Gastrocnemius medialis (tissue), 4 donors: ENCODE measurements around the gene CDC20. TPM values are rescaled to one million over a fixed set of nuclear protein-coding genes. Genes with fewer than 3 reads are reported as not detected.
"Not testable (repeated sequence)": the region's sequence is repeated elsewhere in the genome, so short reads cannot be mapped to it uniquely, and the experiment has no call there.

Experiments
- ATAC-seq, 2 donors: fragments of 150-250 bp; one replicate each; pipeline ENCODE4 v1.9.1; 2016
- DNase-seq, 2 donors: peaks; one replicate each; pipeline ENCODE4 v3.0.0-alpha.2; 2019
- H3K27ac ChIP-seq, 4 donors: fragments of 200-600 bp; sonication (generic); 1 replicate in 1 of 4; 2 replicates in 3 of 4; pipeline ENCODE4 v1.5.1; 2016 to 2018; ENCODE audit warnings: mild to moderate bottlenecking in 2 of 4, moderate library complexity in 1 of 4
- H3K27me3 ChIP-seq, 3 donors: fragments of 200-600 bp; sonication (generic) in 2 of 3; 1 replicate in 1 of 3; 2 replicates in 2 of 3; pipeline versions ENCODE4 v1.5.1 to v1.6.0; 2016 to 2019; ENCODE audit warnings: mild to moderate bottlenecking in 1 of 3, moderate library complexity in 1 of 3
- H3K36me3 ChIP-seq, 2 donors: fragments of 200-600 bp; sonication (generic) in 1 of 2; one replicate each; pipeline ENCODE4 v1.5.1; 2017 to 2018
- H3K4me1 ChIP-seq, 2 donors: fragments of 200-600 bp; sonication (generic) in 1 of 2; one replicate each; pipeline ENCODE4 v1.5.1; 2016 to 2017; ENCODE audit warnings: mild to moderate bottlenecking in 2 of 2
- H3K4me3 ChIP-seq, 4 donors: fragments of 200-600 bp; sonication (generic) in 3 of 4; 1 replicate in 1 of 4; 2 replicates in 3 of 4; pipeline ENCODE4 v1.5.1; 2016 to 2019; ENCODE audit warnings: mild to moderate bottlenecking in 2 of 4
- H3K9me3 ChIP-seq, 3 donors: fragments of 200-600 bp; sonication (generic) in 2 of 3; 1 replicate in 1 of 3; 2 replicates in 2 of 3; pipeline ENCODE4 v1.5.1; 2016 to 2019
- POLR2A ChIP-seq, 2 donors: fragments of 450-650 bp; IDR thresholded peaks; one replicate each; pipeline ENCODE4 v1.6.1; 2017; ENCODE audit warnings: antibody characterized with exemption in 2 of 2, mild to moderate bottlenecking in 2 of 2, moderate library complexity in 2 of 2
- in situ Hi-C, 4 donors: fragments of 200-750 bp; cut with MboI; loops; one replicate each; pipeline versions ENCODE4 v1.15.0 to v1.8.0; 2017; ENCODE audit warnings: low sequenced_read_pairs in 4 of 4
- intact Hi-C: fragments of 100-400 bp; cut with DNase I; formaldehyde crosslinking; loops from one replicate; pipeline ENCODE4 v1.15.1; 2023; ENCODE audit warnings: low total_unique reads
- total RNA-seq, 4 donors: library from RNA; depleted of rRNA; stranded (reverse); fragments of >200 nt; gene quantifications; one replicate each; pipeline versions ENCODE4 v1.1.0 to v1.2.3, GENCODE V29; 2016
- TF ChIP-seq, protein P1 (sequence below), 5 experiments: fragments of 450-650 bp in 3 of 5; fragments of 200-600 bp in 2 of 5; sonication (generic) in 2 of 5; IDR thresholded peaks in 4 of 5; conservative IDR thresholded peaks in 1 of 5; 1 replicate in 4 of 5; 2 replicates in 1 of 5; pipeline ENCODE4 v1.5.1; 2016 to 2019; ENCODE audit warnings: antibody characterized with exemption in 5 of 5, mild to moderate bottlenecking in 3 of 5, moderate library complexity in 3 of 5

CDC20 gene
- total RNA-seq, 4 donors from 2014 or later, result 0.46 to 2.4 (median 0.76) TPM

DNA sequence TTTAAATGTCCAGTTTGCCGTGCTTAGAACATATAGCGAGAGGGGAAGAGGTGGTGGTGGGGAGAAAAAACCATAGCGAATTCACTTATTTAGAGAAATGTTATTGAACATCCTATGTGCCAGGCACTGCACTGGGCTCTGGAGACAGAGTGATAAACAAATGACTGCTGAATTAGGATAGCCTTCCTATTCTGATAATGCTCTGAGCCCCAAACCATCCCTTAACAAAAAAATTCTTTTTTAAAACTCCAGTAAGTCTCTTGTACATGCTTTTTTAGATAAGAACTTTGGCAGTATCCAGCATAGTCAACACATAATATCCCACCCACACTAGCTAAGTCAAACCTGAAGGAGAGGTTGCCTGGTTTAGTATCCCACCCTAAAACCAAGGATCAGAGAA is 39.4 kb downstream of the CDC20 start:
- ATAC-seq, result no peak
- Histone ChIP-seq H3K36me3 (peaks cover 0 to 18% of the 10 kb centered on the region in 2 donors), H3K27me3 (no peaks in the 10 kb centered on the region), H3K4me1 (no peaks in the 10 kb centered on the region), H3K27ac (no peak overlapping the region), H3K9me3 (no peaks in the 10 kb centered on the region), H3K4me3 (no peak overlapping the region)
- in situ Hi-C loops (no loop called here), intact Hi-C loops (no loop called here)
- no peak for DNase-seq
- TF ChIP-seq, protein P1, sequence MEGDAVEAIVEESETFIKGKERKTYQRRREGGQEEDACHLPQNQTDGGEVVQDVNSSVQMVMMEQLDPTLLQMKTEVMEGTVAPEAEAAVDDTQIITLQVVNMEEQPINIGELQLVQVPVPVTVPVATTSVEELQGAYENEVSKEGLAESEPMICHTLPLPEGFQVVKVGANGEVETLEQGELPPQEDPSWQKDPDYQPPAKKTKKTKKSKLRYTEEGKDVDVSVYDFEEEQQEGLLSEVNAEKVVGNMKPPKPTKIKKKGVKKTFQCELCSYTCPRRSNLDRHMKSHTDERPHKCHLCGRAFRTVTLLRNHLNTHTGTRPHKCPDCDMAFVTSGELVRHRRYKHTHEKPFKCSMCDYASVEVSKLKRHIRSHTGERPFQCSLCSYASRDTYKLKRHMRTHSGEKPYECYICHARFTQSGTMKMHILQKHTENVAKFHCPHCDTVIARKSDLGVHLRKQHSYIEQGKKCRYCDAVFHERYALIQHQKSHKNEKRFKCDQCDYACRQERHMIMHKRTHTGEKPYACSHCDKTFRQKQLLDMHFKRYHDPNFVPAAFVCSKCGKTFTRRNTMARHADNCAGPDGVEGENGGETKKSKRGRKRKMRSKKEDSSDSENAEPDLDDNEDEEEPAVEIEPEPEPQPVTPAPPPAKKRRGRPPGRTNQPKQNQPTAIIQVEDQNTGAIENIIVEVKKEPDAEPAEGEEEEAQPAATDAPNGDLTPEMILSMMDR (IDR thresholded peaks at IDR 0.05 in 4 of 5, conservative IDR thresholded peaks at IDR 0.05 in 1 of 5), result no peak
- TF ChIP-seq POLR2A (IDR thresholded peaks at IDR 0.05), result no peak

DNA sequence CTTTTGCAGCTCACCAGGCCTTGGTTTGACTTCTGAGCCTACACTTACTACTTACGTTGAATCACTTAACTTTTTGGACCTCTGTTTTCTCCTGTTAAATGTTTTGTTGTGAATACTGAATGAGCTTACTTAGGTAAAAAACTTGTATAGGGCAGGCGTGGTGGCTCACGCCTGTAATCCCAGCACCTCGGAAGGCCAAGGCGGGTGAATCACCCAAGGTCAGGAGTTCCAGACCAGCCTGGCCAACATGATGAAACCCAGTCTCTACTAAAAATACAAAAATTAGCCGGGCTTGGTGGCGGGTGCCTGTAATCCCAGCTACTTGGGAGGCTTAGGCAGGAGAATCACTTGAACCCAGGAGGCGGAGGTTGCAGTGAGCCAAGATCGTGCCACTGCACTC is 41.7 kb downstream of the CDC20 start:
- H3K36me3 ChIP-seq, result peaks cover 0 to 33% of the 10 kb centered on the region in 2 donors
- H3K4me3 ChIP-seq, H3K27ac ChIP-seq, ATAC-seq, intact Hi-C loops, H3K4me1 ChIP-seq, DNase-seq, in situ Hi-C loops, H3K27me3 ChIP-seq, H3K9me3 ChIP-seq: not testable (repeated sequence)

DNA sequence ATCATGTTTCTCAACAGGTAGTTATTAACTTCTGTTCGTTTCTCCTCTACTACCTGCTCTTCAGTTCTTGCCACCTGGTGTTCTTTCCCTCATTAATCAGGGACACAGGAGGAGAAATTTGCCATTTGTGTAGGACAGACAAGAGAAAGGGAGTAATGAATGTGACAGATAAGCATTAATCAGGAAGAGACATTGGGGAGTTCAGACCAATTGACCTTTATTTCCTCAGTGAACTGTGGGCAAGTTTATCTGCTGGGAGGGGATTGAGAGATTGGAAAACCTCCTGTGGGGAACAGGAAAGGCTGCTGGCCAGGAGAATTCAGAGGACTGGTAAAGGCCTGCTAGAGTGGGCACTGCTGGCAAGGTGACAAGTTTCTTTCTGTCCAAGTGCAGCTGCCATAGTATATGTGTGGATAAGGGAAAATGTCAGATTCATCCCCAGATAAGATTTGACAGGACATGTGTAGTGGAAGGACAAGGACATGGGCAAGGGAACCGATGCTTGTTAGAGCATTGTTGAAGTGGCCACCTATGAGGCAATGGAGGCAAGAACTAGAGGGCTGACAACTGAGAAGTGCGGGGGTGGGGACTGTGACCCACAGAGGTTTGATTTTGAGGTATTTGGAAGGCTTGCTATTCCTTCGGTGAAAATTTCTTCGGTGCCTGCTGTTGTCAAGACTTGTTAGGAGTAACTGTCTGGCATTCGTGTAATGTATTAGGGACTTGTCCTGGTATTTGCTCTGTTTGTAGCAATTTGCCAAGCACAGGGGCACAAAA is 43.5 kb downstream of the CDC20 start:
- no peaks in the 10 kb centered on the region for H3K4me1 ChIP-seq
- intact Hi-C loops, result no loop called here
- no peaks in the 10 kb centered on the region for H3K9me3 ChIP-seq
- H3K36me3 ChIP-seq, result peaks cover 0 to 45% of the 10 kb centered on the region in 2 donors
- no peak for TF ChIP-seq POLR2A (IDR thresholded peaks at IDR 0.05)
- TF ChIP-seq, protein P1 (IDR thresholded peaks at IDR 0.05 in 4 of 5, conservative IDR thresholded peaks at IDR 0.05 in 1 of 5), result no peak
- in situ Hi-C loops, result no loop called here
- H3K27ac ChIP-seq, result no peak overlapping the region
- H3K4me3 ChIP-seq, result no peak overlapping the region
- no peak for DNase-seq
- no peaks in the 10 kb centered on the region for H3K27me3 ChIP-seq
- ATAC-seq, result no peak

DNA sequence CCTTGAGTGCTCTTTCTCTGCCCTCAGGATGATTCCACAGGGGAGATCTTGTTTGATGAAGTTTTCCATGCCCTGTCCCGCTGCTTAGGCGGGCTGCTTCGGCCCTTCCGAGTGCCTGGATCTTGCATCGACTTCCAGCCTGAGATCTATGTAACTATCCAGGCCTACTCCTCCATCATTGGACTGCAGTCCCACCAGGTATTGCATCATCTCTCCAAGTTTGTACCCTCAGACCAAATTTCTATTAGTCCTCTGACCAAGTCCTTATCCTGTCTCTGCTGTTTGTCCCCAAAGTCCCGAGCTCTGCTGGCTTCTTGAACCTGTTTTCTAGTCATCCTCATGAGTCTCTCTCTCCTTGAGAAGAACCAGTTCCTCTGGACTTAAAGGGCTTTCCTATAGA is 45.6 kb downstream of the CDC20 start:
- in situ Hi-C loops (no loop called here), intact Hi-C loops (no loop called here)

DNA sequence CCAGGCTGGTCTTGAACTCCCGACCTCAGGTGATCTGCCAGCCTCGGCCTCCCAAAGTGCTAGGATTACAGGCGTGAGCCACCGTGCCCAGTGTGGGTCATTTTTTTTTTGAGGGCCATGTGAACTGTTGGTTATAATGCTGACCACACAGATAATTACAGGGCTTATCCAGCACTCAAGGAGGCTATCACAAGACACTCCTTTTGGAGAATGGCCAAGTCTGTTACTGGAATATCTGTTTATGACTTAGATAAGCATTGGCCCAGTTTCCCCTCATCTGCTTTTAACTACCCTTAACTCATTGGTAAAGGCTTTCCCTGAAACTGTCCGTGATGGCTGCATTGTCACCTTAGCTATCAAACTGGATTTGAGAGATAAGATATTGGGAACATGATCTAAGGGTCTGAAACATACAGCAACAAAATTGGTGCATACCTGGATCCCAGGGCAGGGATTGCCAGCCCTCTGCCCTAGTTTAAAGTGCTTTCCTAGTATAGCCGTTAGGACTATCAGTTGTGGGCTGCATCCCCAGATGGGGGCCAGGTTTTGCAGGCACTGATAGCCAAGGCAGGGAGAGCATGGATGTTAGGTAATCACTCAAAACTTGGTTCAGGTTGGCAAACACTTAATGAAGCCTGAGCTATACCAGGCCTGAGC is 46.6 kb downstream of the CDC20 start:
- intact Hi-C loops, result no loop called here
- DNase-seq (no peak), ATAC-seq (no peak)
- no peaks in the 10 kb centered on the region for H3K4me1 ChIP-seq
- in situ Hi-C loops, result no loop called here
- H3K27me3 ChIP-seq, result no peaks in the 10 kb centered on the region
- H3K9me3 ChIP-seq, result no peaks in the 10 kb centered on the region
- no peak overlapping the region for H3K4me3 ChIP-seq
- no peak overlapping the region for H3K27ac ChIP-seq
- TF ChIP-seq POLR2A (IDR thresholded peaks at IDR 0.05), result no peak
- TF ChIP-seq, protein P1 (IDR thresholded peaks at IDR 0.05 in 4 of 5, conservative IDR thresholded peaks at IDR 0.05 in 1 of 5), result no peak
- peaks cover 0 to 72% of the 10 kb centered on the region in 2 donors for H3K36me3 ChIP-seq

More for the DNA sequence above, 45.6 kb downstream of the CDC20 start:
- peaks cover 0 to 66% of the 10 kb centered on the region in 2 donors for H3K36me3 ChIP-seq
- no peaks in the 10 kb centered on the region for H3K9me3 ChIP-seq
- no peak overlapping the region for H3K27ac ChIP-seq
- ATAC-seq (no peak), DNase-seq (no peak)
- no peak overlapping the region for H3K4me3 ChIP-seq
- TF ChIP-seq, protein P1 (IDR thresholded peaks at IDR 0.05 in 4 of 5, conservative IDR thresholded peaks at IDR 0.05 in 1 of 5), result no peak
- TF ChIP-seq POLR2A (IDR thresholded peaks at IDR 0.05), result no peak
- no peaks in the 10 kb centered on the region for H3K4me1 ChIP-seq
- no peaks in the 10 kb centered on the region for H3K27me3 ChIP-seq
